SK-N-SH treated with all-trans-retinoic acid at 6 μM for 48 hours (cell line): ENCODE data around the gene GPANK1.

Experiments
- CREB5 ChIP-seq: fragments of 250-450 bp; sonication (Bioruptor Pico); IDR thresholded peaks from 2 replicates; pipeline ENCODE4 v1.5.1; 2020; ENCODE audit warnings: low read depth, mild to moderate bottlenecking, moderate library complexity
- CSRNP3 ChIP-seq: fragments of 250-450 bp; sonication (Bioruptor Pico); IDR thresholded peaks from 2 replicates; pipeline ENCODE4 v1.5.1; 2021; ENCODE audit warnings: mild to moderate bottlenecking, moderate library complexity
- GLIS3 ChIP-seq: fragments of 250-450 bp; sonication (Bioruptor Pico); IDR thresholded peaks from 2 replicates; pipeline ENCODE4 v1.5.0; 2020; ENCODE audit warnings: mild to moderate bottlenecking, moderate library complexity
- PATZ1 ChIP-seq: fragments of 250-450 bp; sonication (Bioruptor Pico); IDR thresholded peaks from 2 replicates; pipeline ENCODE4 v1.8.0; 2020; ENCODE audit warnings: mild to moderate bottlenecking, moderate library complexity, borderline replicate concordance
- POU6F1 ChIP-seq: fragments of 250-450 bp; sonication (Bioruptor Pico); IDR thresholded peaks from 2 replicates; pipeline ENCODE4 v1.8.0; 2021; ENCODE audit warnings: low read depth, mild to moderate bottlenecking, moderate library complexity, borderline replicate concordance
- PPARA ChIP-seq: fragments of 250-450 bp; sonication (Bioruptor Pico); IDR thresholded peaks from 2 replicates; pipeline ENCODE4 v1.5.0; 2020; ENCODE audit warnings: mild to moderate bottlenecking, borderline replicate concordance
- RARB ChIP-seq: fragments of 250-450 bp; sonication (Bioruptor Pico); IDR thresholded peaks from 2 replicates; pipeline ENCODE4 v1.8.0; 2021; ENCODE audit warnings: mild to moderate bottlenecking, moderate library complexity
- SNAI2 ChIP-seq: fragments of 250-450 bp; sonication (Bioruptor Pico); IDR thresholded peaks from 2 replicates; pipeline ENCODE4 v1.5.0; 2020; ENCODE audit warnings: mild to moderate bottlenecking, moderate library complexity
- TSHZ2 ChIP-seq: fragments of 250-450 bp; sonication (Bioruptor Pico); IDR thresholded peaks from 2 replicates; pipeline ENCODE4 v1.5.0; 2020; ENCODE audit warnings: mild to moderate bottlenecking, moderate library complexity
- ZC3H10 ChIP-seq: fragments of 250-450 bp; sonication (Bioruptor Pico); IDR thresholded peaks from 2 replicates; pipeline ENCODE4 v1.5.1; 2021; ENCODE audit warnings: mild to moderate bottlenecking, moderate library complexity
- ZFP3 ChIP-seq: fragments of 250-450 bp; sonication (Bioruptor Pico); IDR thresholded peaks from 2 replicates; pipeline ENCODE4 v1.5.0; 2020; ENCODE audit warnings: mild to moderate bottlenecking, moderate library complexity
- ZFP30 ChIP-seq: fragments of 450-650 bp; formaldehyde crosslinking; IDR thresholded peaks from 2 replicates; pipeline ENCODE4 v1.5.0; 2022; ENCODE audit warnings: mild to moderate bottlenecking, moderate library complexity
- ZNF565 ChIP-seq: fragments of 450-650 bp; formaldehyde crosslinking; conservative IDR thresholded peaks from 2 replicates; pipeline ENCODE4 v1.5.0; 2020; ENCODE audit warnings: low read depth, mild to moderate bottlenecking, moderate library complexity
- ZNF8 ChIP-seq: fragments of 450-650 bp; formaldehyde crosslinking; IDR thresholded peaks from 2 replicates; pipeline ENCODE4 v1.5.0; 2020; ENCODE audit warnings: mild to moderate bottlenecking, moderate library complexity

- TF ChIP-seq ZFP30 (no peak), PATZ1 (CRISPR knock-in tag) (no peak), RARB (CRISPR knock-in tag) (no peak), ZFP3 (CRISPR knock-in tag) (no peak), CSRNP3 (CRISPR knock-in tag) (no peak), POU6F1 (CRISPR knock-in tag) (no peak), TSHZ2 (CRISPR knock-in tag) (no peak), GLIS3 (CRISPR knock-in tag) (no peak), ZNF565 (no peak), CREB5 (CRISPR knock-in tag) (no peak), ZNF8 (CRISPR knock-in tag) (no peak), ZC3H10 (CRISPR knock-in tag) (no peak), PPARA (CRISPR knock-in tag) (no peak), SNAI2 (no peak)
These were observed 26.3 kb upstream of the GPANK1 start for GRCh38 chr6:31691078-31691463.
